ENCODE results near the gene CCDC78. TPM values are rescaled to one million over a fixed set of nuclear protein-coding genes. Genes with fewer than 3 reads are reported as not detected.
"Not testable (repeated sequence)": the region's sequence is repeated elsewhere in the genome, so short reads cannot be mapped to it uniquely, and the experiment has no call there.

Gene CCDC78
- total RNA-seq, 2 donors from 2014 or later = 0.43 to 0.56 TPM

- H3K36me3 ChIP-seq; DNase-seq (ENCODE audit: low spot score); H3K4me3 ChIP-seq; H3K27ac ChIP-seq; H3K9me3 ChIP-seq: not testable (repeated sequence)
- peaks cover 3 to 24% of the 10 kb centered on the region in 2 donors for H3K27me3 ChIP-seq
- TF ChIP-seq CTCF (IDR thresholded peaks at IDR 0.05) = peak in 1 of 2 donors; percentile 40
- H3K4me1 ChIP-seq = peaks cover 0 to 46% of the 10 kb centered on the region in 2 donors
Measured at GRCh38 chr16:712740-713250, 13.4 kb downstream of the CCDC78 start.

- Histone ChIP-seq H3K27me3 (peaks cover 5 to 29% of the 10 kb centered on the region in 2 donors), H3K4me1 (peaks cover 0 to 41% of the 10 kb centered on the region in 2 donors)
Measured at GRCh38 chr16:711548-712320, 14.5 kb downstream of the CCDC78 start.

GRCh38 chr16:711084-711483, 15.2 kb downstream of the CCDC78 start:
- Histone ChIP-seq H3K9me3 (no peaks in the 10 kb centered on the region), H3K27ac (no peak overlapping the region), H3K4me3 (no peak overlapping the region), H3K27me3 (peaks cover 11 to 33% of the 10 kb centered on the region in 2 donors), H3K36me3 (no peaks in the 10 kb centered on the region), H3K4me1 (peaks cover 0 to 41% of the 10 kb centered on the region in 2 donors)
- TF ChIP-seq CTCF (IDR thresholded peaks at IDR 0.05) = no peak
- no peak for DNase-seq (ENCODE audit: low spot score)

More at GRCh38 chr16:711548-712320, 14.5 kb downstream of the CCDC78 start:
- H3K36me3 ChIP-seq = no peaks in the 10 kb centered on the region
- no peak overlapping the region for H3K27ac ChIP-seq
- peak; percentile 72 to 98 for TF ChIP-seq CTCF (IDR thresholded peaks at IDR 0.05)
- no peaks in the 10 kb centered on the region for H3K9me3 ChIP-seq
- DNase-seq (ENCODE audit: low spot score) = peak; percentile 74
- no peak overlapping the region for H3K4me3 ChIP-seq

GRCh38 chr16:710500-711075, 15.7 kb downstream of the CCDC78 start:
- H3K4me1 ChIP-seq = peaks cover 0 to 38% of the 10 kb centered on the region in 2 donors
- H3K9me3 ChIP-seq = no peaks in the 10 kb centered on the region
- TF ChIP-seq CTCF (IDR thresholded peaks at IDR 0.05) = no peak
- no peak overlapping the region for H3K4me3 ChIP-seq
- no peaks in the 10 kb centered on the region for H3K36me3 ChIP-seq
- H3K27ac ChIP-seq = no peak overlapping the region
- H3K27me3 ChIP-seq = peaks cover 12 to 33% of the 10 kb centered on the region in 2 donors
- DNase-seq (ENCODE audit: low spot score) = no peak

GRCh38 chr16:709566-710499, 16.4 kb downstream of the CCDC78 start:
- Histone ChIP-seq H3K27ac (no peak overlapping the region), H3K4me1 (peaks cover 0 to 45% of the 10 kb centered on the region in 2 donors), H3K4me3 (no peak overlapping the region), H3K27me3 (peaks cover 12 to 38% of the 10 kb centered on the region in 2 donors), H3K36me3 (no peaks in the 10 kb centered on the region), H3K9me3 (no peaks in the 10 kb centered on the region)
- TF ChIP-seq CTCF (IDR thresholded peaks at IDR 0.05) = no peak
- no peak for DNase-seq (ENCODE audit: low spot score)
